Activated CD4-positive, alpha-beta memory T cell treated with anti-CD3 and anti-CD28 coated beads for 36 hours (primary cell): ENCODE data around the gene F5. TPM values are rescaled to one million over a fixed set of nuclear protein-coding genes. Genes with fewer than 3 reads are reported as not detected.
A peak's percentile ranks its signal among the peaks of the same experiment; 100 is the strongest.

Experiments
- CTCF ChIA-PET: fragments of 350-600 bp; sonication (Branson Sonifier 250); formaldehyde crosslinking; loops from one replicate; lab custom pipeline; 2021; ENCODE audit warnings: antibody characterized with exemption, inconsistent platforms; lab: Charles Lee
- POLR2A ChIA-PET: fragments of 350-600 bp; sonication (Branson Sonifier 250); formaldehyde crosslinking; loops from one replicate; lab custom pipeline; 2021; ENCODE audit warnings: antibody characterized with exemption; lab: Charles Lee
- DNase-seq: peaks from one replicate; pipeline ENCODE4 v3.0.0-alpha.2; 2020
- H3K27ac Mint-ChIP-seq: one replicate; pipeline ENCODE4 v1.8.0; 2021; ENCODE audit warnings: mixed read lengths
- H3K27me3 Mint-ChIP-seq: one replicate; pipeline ENCODE4 v1.8.0; 2021; ENCODE audit warnings: mixed read lengths
- H3K36me3 Mint-ChIP-seq: one replicate; pipeline ENCODE4 v1.8.0; 2021; ENCODE audit warnings: mixed read lengths
- H3K4me1 Mint-ChIP-seq: one replicate; pipeline ENCODE4 v1.8.0; 2021; ENCODE audit warnings: low read depth, mixed read lengths
- H3K4me3 Mint-ChIP-seq: one replicate; pipeline ENCODE4 v1.8.0; 2021; ENCODE audit warnings: mild to moderate bottlenecking, mixed read lengths
- H3K9me3 Mint-ChIP-seq: one replicate; pipeline ENCODE4 v1.8.0; 2021; ENCODE audit warnings: mixed read lengths
- intact Hi-C: fragments of 100-400 bp; cut with micrococcal nuclease; formaldehyde crosslinking; loops from one replicate; pipeline ENCODE4 v1.15.1; 2023
- total RNA-seq, 2 experiments: library from RNA; stranded (reverse); gene quantifications; one replicate each; pipeline ENCODE4 v1.2.3, GENCODE V29; 2021

Gene F5
- total RNA-seq, 2 experiments from 2014 or later = 50.8 to 51.1 TPM

DNA sequence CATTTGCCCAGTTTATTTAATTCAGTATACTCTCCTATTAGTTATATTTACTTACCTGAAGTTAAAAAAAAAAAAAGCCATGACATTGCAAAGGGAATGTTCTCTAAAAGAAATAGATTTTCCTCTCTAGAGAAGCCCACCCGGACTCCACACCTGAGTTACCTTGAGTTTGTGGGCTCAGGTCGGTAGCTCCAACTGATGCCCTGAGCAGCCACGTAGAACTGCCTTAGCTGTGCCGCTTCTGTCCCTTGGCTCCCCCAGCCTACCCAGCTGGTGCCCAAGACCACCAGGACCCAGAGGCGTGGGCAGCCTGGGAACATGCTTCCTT, 250 bp downstream of the F5 start:
- ChIA-PET CTCF (interaction anchor here (0.5 to 4.9 kb wide), 24 partner anchors 8 to 744 kb away, joined by 3 to 88 read pairs (median 5); partner anchors contain the start of genes METTL18 and NME7), POLR2A (interaction anchor here (0.8 to 2.6 kb wide), 7 partner anchors 9 to 307 kb away, joined by 4 to 27 read pairs (median 6); partner anchors contain the start of genes METTL18 and SCYL3)
- Mint-ChIP-seq H3K9me3 (no peaks in the 10 kb centered on the region), H3K4me1 (peaks cover 58% of the 10 kb centered on the region), H3K4me3 (peak overlapping the region; percentile 96), H3K27me3 (no peaks in the 10 kb centered on the region), H3K27ac (peak overlapping the region; percentile 94), H3K36me3 (peaks cover 9% of the 10 kb centered on the region)
- no peak for DNase-seq
- intact Hi-C loops = loop anchor here (1.0 to 5.0 kb wide), 6 partner anchors 15 to 486 kb away; partner anchors contain the start of genes KIFAP3 and SELL

DNA sequence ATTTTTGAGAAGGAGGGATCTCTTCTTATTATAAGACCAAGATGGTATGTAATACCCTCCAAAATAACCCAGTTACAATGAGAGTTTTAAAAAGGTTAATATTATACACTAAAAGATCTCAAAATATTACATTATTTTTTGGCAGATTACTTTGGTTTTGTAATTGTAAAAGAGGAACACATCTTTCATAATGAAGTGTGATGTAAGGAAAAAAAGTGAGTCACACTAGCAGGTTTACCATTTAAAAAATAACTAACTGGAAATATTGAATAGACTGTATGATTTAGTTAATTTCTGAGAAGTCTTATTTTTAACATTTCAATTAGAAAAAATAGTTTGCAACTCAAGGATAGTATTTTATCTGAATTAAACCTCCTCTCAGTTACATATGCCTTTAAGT, 1.1 kb downstream of the F5 start:
- DNase-seq = no peak
- H3K27ac Mint-ChIP-seq = peak overlapping the region; percentile 94
- intact Hi-C loops = loop anchor here (1.0 to 5.0 kb wide), 4 partner anchors 9 to 487 kb away; partner anchors contain the start of gene KIFAP3
- H3K4me3 Mint-ChIP-seq = peak overlapping the region; percentile 96
- H3K4me1 Mint-ChIP-seq = peaks cover 57% of the 10 kb centered on the region
- ChIA-PET CTCF (interaction anchor here (0.7 to 4.9 kb wide), 6 partner anchors 9 to 128 kb away, joined by 3 to 88 read pairs (median 26); no protein-coding TSS in a partner anchor), POLR2A (interaction anchor here (0.6 to 2.6 kb wide), 4 partner anchors 10 to 210 kb away, joined by 4 to 27 read pairs (median 6); partner anchors contain the start of gene METTL18)
- peaks cover 9% of the 10 kb centered on the region for H3K36me3 Mint-ChIP-seq
- H3K9me3 Mint-ChIP-seq = no peaks in the 10 kb centered on the region
- H3K27me3 Mint-ChIP-seq = no peaks in the 10 kb centered on the region

DNA sequence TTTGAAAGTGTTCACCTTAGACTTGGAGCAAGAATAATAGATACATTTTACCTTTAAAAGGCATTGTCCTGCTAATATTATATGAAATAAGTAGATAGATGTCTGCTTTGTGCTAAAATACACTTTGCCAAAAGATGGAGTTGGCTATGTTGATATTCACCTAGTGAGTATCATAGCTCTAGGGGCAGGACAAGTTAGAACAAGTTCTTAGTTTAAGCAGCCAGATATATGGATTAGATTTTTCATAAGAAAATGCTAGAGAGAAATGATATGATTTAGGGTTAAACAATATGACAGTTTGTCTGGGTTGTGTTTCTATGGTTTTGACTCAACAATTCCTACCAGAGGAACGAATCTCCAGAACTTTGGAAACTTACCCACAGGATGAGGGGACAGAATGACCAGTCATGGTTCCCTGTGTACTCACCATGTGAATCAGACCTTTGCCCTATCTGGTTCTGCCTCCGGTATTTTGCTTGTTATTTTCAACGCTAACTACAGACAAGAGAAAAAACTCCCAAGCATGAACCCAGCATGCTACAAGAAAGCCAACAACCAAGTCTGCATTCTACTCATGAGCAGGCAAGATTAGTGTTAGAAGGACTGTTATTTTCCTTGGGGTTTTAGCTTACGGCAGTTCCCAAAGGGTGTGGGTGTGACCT, 1.7 kb downstream of the F5 start:
- Mint-ChIP-seq H3K9me3 (no peaks in the 10 kb centered on the region), H3K4me3 (peak overlapping the region; percentile 96), H3K4me1 (peaks cover 52% of the 10 kb centered on the region), H3K27me3 (no peaks in the 10 kb centered on the region), H3K36me3 (peaks cover 9% of the 10 kb centered on the region), H3K27ac (peak overlapping the region; percentile 90)
- DNase-seq = peak; percentile 40
- POLR2A ChIA-PET = interaction anchor here (1.3 to 2.6 kb wide), 4 partner anchors 11 to 120 kb away, joined by 4 to 27 read pairs (median 6); no protein-coding TSS in a partner anchor
- CTCF ChIA-PET = interaction anchor here (1.3 to 4.9 kb wide), 5 partner anchors 11 to 129 kb away, joined by 3 to 88 read pairs (median 9); no protein-coding TSS in a partner anchor
- intact Hi-C loops = loop anchor here (1.0 to 5.0 kb wide), 4 partner anchors 10 to 488 kb away; partner anchors contain the start of gene KIFAP3

DNA sequence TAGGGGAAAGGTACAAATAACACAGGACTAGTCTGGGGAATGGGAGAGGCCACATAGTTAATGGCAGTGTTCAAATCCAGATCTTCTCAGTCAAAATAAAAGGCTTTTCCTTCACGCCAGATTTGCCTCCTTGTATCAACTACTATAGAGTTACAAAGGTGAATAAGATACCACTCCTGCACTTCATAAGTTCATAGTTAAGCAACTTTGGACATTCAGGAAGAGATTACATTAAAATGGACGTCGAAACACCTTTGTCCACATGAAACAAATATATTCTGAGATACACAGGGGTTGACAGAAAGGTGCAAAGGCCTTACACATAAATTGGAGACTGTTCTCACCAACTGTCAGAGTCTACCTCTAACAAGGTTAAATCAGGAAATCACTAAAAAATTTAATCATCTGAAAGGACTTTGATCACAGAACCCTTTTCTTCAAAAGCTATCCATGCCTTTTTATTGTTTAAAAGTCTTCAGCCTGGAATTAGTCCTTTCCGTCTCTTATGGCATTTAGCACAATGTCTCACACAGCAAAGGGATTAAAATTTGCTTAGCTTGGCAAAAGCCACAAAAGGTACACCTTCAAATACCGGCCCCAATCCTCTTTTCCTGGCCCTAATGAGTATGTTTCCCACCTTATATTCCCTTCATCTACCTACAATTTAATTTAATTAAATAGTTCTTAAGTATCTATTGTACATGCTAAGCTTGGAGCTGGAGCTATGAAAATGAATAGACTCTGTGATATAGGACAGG, 8.1 kb downstream of the F5 start:
- POLR2A ChIA-PET = interaction anchor here (0.6 kb wide), 1 partner anchor 217 kb away, joined by 4 read pairs; no protein-coding TSS in a partner anchor
- H3K4me3 Mint-ChIP-seq = no peak overlapping the region

DNA sequence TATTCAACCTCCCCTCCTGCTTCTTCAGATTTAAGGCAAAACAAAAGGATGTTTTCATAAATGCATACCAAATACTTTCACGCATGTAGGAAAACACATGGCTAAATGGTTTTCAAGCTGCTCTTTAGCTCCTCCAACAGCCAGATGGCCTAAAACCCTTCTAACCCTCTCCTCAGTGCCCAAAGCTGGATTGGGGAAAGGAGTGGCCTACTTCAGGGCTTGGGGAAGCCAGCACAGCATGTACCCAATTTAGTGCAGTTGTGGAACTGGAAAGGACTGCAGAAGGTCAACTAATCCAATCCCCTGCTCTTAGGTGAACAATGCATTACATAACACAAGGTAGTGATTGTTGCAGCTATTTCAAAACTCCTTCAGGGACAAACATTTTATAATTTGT, 9.3 kb downstream of the F5 start:
- DNase-seq = no peak
- H3K36me3 Mint-ChIP-seq = peaks cover 29% of the 10 kb centered on the region
- no peaks in the 10 kb centered on the region for H3K9me3 Mint-ChIP-seq
- no peak overlapping the region for H3K27ac Mint-ChIP-seq
- intact Hi-C loops = no loop called here
- no peaks in the 10 kb centered on the region for H3K27me3 Mint-ChIP-seq
- POLR2A ChIA-PET = no interaction called here
- no peak overlapping the region for H3K4me3 Mint-ChIP-seq
- peaks cover 8% of the 10 kb centered on the region for H3K4me1 Mint-ChIP-seq
- CTCF ChIA-PET = interaction anchor here (1.1 to 1.2 kb wide), 2 partner anchors 9 to 135 kb away, joined by 3 read pairs; no protein-coding TSS in a partner anchor

More for the DNA sequence above, 8.1 kb downstream of the F5 start:
- no peak for DNase-seq
- CTCF ChIA-PET = interaction anchor here (0.6 to 2.7 kb wide), 3 partner anchors 24 to 124 kb away, joined by 3 to 9 read pairs (median 3); no protein-coding TSS in a partner anchor
- no peaks in the 10 kb centered on the region for H3K9me3 Mint-ChIP-seq
- no peak overlapping the region for H3K27ac Mint-ChIP-seq
- intact Hi-C loops = no loop called here
- H3K4me1 Mint-ChIP-seq = peaks cover 8% of the 10 kb centered on the region
- H3K36me3 Mint-ChIP-seq = peaks cover 28% of the 10 kb centered on the region
- H3K27me3 Mint-ChIP-seq = no peaks in the 10 kb centered on the region

DNA sequence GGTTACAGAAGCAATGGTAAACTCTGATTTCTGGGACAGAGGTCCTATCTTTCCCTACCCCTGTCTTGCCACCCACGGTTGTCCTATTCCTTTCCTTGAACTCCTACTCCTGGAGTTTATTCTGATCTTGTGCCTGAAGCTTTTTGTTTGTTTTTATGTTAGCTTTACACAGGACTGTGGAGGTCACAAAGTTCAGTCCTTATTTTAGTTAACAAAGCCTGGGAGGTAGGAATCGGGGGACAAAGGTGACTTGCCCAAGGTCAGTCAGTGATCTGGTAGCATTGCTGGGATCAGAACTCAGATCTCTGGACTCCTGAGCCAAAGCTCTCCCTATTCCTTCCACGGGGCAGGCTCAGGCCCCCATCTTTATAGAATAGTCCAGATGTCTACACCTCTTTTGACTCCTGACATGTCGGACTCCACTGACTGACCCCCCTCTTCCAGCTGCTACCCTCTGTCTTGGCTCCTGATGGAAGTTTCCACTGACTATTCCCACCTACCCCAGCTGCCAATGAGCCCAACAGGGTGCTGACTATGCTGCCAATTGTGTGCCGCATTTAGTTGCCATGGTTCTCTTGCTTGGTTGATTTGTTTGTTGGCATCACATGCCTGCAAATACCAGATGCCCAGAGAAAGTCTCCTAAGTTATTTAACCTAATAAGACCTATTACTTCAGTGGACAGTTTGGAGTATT, 9.9 kb downstream of the F5 start:
- Mint-ChIP-seq H3K36me3 (peaks cover 34% of the 10 kb centered on the region), H3K4me3 (no peak overlapping the region), H3K27ac (peak overlapping the region; percentile 10), H3K9me3 (no peaks in the 10 kb centered on the region), H3K27me3 (no peaks in the 10 kb centered on the region), H3K4me1 (peaks cover 12% of the 10 kb centered on the region)
- intact Hi-C loops = no loop called here
- ChIA-PET POLR2A (no interaction called here), CTCF (interaction anchor here (1.1 to 1.2 kb wide), 2 partner anchors 9 to 136 kb away, joined by 3 read pairs; no protein-coding TSS in a partner anchor)
- no peak for DNase-seq

DNA sequence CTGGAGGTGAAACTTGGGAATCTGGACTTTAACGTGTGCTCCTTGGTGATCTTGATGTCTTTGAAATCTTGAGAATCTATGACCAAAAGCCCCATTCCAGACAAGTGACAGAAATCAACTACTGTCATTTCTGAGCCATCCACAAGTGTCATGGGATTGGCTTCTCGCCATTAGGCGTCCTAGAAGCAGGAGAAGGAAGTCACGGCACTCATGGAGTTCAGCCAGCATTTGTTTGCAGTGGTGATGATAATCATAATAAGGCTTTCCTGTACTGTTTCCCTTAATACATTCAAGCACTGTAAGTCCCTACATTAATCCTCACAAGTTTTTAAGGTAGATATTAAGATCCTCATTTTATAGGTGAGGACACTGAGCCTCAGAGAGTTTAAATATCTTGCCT, 11.9 kb downstream of the F5 start:
- Mint-ChIP-seq H3K4me1 (peaks cover 12% of the 10 kb centered on the region), H3K4me3 (no peak overlapping the region), H3K27ac (no peak overlapping the region), H3K9me3 (no peaks in the 10 kb centered on the region), H3K27me3 (no peaks in the 10 kb centered on the region), H3K36me3 (peaks cover 45% of the 10 kb centered on the region)
- DNase-seq = no peak
- CTCF ChIA-PET = no interaction called here
- intact Hi-C loops = no loop called here
- POLR2A ChIA-PET = no interaction called here

DNA sequence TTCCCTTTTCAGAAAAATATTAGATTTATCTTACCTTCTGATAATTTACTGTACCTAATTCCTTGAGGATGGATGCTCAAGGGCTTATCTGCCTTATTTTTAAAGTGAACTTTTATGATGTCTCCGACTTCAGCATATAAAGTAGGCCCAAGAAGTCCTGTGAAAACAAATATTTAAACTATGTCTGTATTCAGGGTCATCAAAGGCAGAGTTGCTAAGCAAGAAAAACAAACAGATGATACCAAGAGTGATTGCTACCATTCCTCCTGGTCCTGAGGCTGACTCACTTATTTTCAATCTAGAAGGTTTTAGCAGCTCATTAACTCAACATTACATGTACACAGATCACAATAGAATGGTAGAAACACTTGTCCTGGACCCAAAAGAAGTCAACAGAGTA, 14.1 kb downstream of the F5 start:
- no peak for DNase-seq
- Mint-ChIP-seq H3K27ac (no peak overlapping the region), H3K27me3 (no peaks in the 10 kb centered on the region), H3K36me3 (peaks cover 42% of the 10 kb centered on the region), H3K9me3 (no peaks in the 10 kb centered on the region), H3K4me1 (peaks cover 12% of the 10 kb centered on the region), H3K4me3 (no peak overlapping the region)
- intact Hi-C loops = no loop called here
- ChIA-PET POLR2A (no interaction called here), CTCF (interaction anchor here (0.8 kb wide), 1 partner anchor 140 kb away, joined by 4 read pairs; no protein-coding TSS in a partner anchor)

DNA sequence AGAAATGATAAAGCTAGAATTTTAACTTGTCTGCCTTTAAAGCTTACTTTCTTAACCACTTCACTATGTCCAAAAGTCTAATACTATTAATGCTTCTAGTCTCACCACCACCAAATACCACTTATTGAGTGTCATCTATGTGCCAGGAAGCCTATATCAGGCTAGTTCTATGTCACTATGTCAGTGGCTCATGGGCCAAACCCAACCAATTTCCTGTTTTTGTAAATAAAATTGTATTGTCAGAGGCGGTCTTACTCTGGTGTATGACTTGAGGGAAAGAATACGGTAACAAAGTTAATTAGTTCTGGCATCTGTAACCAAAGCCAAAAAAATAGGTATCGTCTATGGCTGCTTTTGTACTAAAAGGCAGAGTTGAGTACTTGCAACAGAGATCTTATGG, 14.8 kb downstream of the F5 start:
- POLR2A ChIA-PET = no interaction called here

DNA sequence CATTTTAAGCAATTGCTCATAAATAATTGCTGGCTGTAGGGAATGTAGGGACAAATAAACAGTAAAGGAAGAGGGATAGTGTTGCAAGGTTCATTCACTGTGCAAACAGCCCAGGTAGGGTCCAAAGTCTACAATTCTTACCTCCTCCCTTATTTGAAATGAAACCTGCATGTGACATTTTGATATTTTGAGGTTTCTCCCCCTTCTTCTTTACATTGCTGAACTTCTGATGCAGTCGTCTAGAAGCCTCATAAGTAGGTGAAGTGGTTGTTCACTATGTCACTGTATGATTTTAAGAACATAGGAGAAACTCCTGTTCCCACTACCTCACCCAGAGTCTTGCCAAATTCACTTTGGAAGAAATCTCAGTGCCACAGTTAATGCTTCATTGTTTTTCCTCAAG, 16.1 kb downstream of the F5 start:
- Mint-ChIP-seq H3K27me3 (no peaks in the 10 kb centered on the region), H3K36me3 (peaks cover 47% of the 10 kb centered on the region), H3K27ac (no peak overlapping the region), H3K4me1 (peaks cover 21% of the 10 kb centered on the region), H3K9me3 (no peaks in the 10 kb centered on the region), H3K4me3 (no peak overlapping the region)
- POLR2A ChIA-PET = no interaction called here
- CTCF ChIA-PET = no interaction called here
- no peak for DNase-seq
- intact Hi-C loops = no loop called here

More for the DNA sequence above, 14.8 kb downstream of the F5 start:
- peak overlapping the region; percentile 13 for H3K27ac Mint-ChIP-seq
- peaks cover 46% of the 10 kb centered on the region for H3K36me3 Mint-ChIP-seq
- DNase-seq = no peak
- peaks cover 12% of the 10 kb centered on the region for H3K4me1 Mint-ChIP-seq
- no peaks in the 10 kb centered on the region for H3K27me3 Mint-ChIP-seq
- H3K4me3 Mint-ChIP-seq = no peak overlapping the region
- intact Hi-C loops = no loop called here
- no peaks in the 10 kb centered on the region for H3K9me3 Mint-ChIP-seq
- CTCF ChIA-PET = interaction anchor here (0.6 kb wide), 1 partner anchor 19 kb away, joined by 3 read pairs; no protein-coding TSS in a partner anchor

DNA sequence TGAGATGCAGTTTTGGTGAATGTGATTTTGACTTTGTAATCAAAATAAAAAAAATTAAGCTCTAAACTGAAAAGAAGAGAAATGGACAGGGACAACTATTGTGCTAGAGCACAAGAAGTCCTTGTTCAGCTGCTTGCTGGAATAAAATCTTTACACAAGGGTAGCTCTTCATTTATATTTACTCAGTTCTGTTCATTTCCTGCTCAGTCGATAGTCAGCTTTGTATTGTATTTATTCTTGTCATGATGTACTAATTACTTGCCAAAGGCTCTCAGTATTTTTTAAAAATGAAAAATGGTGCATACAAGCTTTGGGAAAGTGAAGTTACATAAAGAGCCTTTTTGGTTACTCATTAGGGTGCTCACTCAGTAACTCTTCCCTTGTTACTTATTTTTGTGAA, 17.8 kb downstream of the F5 start:
- Mint-ChIP-seq H3K9me3 (peaks cover 3% of the 10 kb centered on the region), H3K4me1 (peaks cover 26% of the 10 kb centered on the region), H3K4me3 (no peak overlapping the region), H3K36me3 (peaks cover 56% of the 10 kb centered on the region), H3K27ac (no peak overlapping the region), H3K27me3 (no peaks in the 10 kb centered on the region)
- ChIA-PET POLR2A (no interaction called here), CTCF (interaction anchor here (0.9 to 1.8 kb wide), 4 partner anchors 17 to 147 kb away, joined by 3 to 6 read pairs (median 4); no protein-coding TSS in a partner anchor)
- intact Hi-C loops = no loop called here
- DNase-seq = no peak
